SHP77 (cell line): Measurements from ENCODE around the gene S100Z.
"Not testable (repeated sequence)": the region's sequence is repeated elsewhere in the genome, so short reads cannot be mapped to it uniquely, and the experiment has no call there.

Source experiments
- DNase-seq, 2 experiments: peaks; one replicate each; lab custom pipeline; 2025; lab: John Stamatoyannopoulos, UW

The S100Z gene

DNA sequence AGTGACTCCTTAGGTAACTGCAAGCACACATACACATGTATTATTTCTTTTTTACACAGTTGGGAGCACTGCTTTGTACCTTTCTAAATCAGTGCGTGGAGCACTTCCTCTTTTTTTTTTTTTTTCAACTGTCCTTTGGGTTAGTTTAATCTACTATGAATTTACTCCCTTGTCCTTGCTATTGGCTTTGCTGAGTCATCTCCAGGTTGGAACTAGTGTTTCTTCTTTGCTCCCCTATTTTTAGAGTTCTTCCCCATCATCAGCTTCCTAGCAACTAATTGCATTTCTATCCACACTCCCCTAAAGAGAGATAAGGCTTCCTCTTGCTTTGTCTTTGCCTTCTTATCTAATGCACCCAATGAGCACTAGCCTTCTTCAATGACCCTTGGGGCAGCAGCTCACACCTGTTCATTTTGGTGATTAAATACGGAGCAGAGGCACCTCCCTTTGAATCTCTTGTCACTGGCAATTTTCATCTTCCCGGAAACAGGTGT is 24.3 kb downstream of the S100Z start:
- DNase-seq: no peak

DNA sequence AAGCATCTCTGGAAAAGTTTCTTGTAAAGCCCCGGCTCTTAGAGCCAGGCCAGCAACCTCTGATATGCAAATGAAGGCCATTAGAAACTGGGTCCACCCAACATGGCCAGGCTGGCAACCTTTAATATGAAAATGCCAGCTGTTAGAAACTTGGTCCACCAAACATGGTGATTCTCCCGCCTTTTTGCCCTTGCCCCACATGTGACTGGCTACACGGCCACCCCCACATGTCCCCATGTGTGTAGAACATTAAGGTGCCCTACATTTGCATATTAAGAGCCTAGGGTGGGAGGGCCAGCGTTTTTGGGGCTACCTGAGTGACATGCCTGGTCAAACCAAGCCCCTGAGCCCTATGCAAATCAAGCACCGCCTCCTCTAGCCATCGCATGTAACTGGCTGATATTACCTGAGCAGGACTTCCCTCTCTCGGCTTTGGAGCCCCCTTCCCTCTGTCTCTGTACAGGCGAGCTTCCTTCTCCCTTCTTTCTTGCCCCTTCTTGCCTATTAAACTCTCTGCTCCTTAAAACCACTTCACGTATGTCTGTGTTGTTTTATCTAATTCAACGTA is 39.0 kb downstream of the S100Z start:
- DNase-seq: no peak

DNA sequence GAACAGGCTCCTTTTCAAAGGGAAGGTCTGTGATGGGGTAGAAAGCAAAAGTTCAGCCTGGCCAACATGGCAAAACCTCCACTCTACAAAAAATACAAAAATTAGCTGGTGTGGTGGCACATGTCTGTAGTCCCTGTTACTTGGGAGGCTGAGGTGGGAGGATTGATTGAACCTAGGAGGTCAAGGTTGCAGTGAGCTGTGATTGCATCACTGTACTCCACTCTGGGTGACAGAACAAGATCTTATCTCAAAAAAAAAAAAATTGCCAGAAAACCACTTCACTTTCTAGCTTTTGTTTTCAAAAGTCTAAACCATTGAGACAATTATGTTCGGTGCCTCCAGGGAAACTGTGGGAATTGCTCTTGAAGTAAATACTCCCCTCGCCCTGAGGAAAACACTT is 43.5 kb downstream of the S100Z start:
- DNase-seq: no peak

DNA sequence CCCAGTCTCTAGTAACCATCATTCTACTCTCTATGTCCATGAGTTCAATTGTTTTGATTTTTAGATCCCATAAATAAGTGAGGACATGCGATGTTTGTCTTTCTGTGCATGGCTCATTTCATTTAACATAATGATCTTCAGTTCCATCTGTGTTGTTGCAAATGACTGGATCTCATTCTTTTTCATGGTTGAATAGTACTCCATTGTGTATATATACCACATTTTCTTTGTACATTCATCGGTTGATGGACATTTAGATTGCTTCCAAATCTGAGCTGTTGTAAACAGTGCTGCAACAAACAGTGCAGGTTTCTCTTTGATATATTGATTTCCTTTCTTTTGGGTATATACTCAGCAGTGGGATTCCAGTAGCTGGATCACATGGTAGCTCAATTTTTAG is 46.4 kb downstream of the S100Z start:
- no peak for DNase-seq

DNA sequence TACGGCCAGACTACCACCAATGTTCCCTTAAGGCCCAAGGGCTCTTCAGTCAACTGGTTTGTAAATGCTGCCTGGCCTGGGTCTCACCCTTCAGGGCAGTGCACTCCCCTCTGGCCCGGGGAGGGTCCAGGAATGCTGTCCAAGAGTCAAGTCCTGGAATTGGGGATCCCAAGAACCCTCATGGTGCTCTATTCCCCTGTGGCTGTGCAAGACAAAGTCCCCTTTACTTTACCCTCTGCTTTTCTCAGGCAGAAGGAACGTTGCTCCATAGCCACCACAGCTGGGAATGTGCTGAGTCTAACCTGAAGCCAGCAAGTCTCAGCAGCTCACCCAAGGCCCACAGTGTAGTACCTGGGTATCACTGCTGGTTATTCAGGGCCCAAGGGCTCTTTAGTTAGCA is 51.7 kb downstream of the S100Z start:
- no peak for DNase-seq

DNA sequence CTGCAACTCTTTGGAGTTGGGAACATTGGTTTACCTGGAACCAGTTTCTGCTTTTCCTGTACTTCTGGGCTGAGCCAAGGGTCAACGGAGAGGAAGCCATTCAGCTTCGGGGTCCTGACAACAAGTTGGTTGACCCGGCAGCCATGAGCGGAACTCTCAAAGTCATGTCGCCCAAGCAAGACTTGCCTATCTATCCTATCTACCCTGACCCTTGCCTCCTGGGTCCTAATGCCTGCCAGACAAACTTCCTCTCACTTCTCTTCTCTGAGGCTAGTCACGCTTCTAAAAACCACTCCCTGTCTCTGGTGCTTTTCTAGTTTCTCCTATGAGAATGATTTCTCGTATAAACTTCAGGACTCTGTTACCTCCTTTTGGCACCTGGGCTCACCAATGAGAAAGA is 58.4 kb downstream of the S100Z start:
- no peak for DNase-seq

DNA sequence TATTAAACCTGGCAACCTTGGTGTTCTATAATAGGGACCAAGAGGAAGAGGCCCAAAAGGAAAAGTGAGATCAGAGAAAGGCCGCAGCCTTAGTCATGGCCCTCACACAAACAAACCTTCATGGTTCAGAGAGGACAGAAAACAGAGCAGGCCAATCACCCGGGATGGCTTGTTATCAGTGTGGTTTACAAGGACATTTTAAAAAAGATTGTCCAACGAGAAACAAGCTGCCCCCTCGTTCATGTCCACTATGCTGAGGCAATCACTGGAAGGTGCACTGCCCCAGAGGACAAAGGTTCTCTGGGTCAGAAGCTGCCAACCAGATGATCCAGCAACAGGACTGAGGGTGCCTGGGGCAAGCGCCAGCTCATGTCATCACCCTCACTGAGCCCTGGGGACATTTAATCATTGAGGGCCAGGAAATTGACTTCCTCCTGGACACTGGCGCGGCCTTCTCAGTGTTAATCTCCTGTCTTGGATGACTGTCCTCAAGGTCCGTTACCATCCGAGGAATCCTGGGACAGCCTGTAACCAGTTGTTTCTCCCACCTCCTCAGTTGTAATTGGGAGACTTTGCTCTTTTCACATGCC is 60.6 kb downstream of the S100Z start:
- DNase-seq: not testable (repeated sequence)

DNA sequence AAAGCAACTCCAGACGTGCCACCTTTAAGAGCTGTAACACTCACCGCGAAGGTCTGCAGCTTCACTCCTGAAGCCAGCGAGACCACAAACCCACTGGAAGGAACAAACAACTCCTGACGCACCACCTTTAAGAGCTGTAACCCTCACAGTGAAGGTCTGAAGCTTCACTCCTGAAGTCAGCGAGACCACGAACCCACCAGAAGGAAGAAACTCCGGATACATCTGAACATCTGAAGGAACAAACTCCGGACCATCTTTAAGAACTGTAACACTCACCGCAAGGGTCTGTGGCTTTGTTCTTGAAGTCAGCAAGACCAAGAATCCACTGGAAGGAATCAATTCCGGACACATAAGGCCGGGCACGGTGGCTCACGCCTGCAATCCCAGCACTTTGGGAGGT is 64.9 kb downstream of the S100Z start:
- not testable (repeated sequence) for DNase-seq

DNA sequence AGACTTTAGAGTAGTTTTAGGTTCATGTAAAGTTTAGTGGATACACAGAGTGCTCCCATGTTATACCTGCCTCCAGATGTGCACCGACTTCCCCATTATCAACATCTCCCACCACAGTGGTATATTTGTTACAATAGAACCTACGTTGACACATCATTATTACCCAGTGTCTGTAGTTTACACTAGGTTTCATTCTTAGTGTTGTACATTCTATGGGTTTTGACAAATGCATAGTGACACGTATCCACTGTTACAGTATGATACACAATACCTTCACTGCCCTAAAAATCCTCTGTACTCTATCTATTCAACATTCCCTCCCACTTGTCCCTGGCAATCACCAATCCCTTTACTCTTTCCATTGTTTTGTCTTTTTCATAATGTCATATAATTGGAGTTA is 68.7 kb downstream of the S100Z start:
- no peak for DNase-seq

DNA sequence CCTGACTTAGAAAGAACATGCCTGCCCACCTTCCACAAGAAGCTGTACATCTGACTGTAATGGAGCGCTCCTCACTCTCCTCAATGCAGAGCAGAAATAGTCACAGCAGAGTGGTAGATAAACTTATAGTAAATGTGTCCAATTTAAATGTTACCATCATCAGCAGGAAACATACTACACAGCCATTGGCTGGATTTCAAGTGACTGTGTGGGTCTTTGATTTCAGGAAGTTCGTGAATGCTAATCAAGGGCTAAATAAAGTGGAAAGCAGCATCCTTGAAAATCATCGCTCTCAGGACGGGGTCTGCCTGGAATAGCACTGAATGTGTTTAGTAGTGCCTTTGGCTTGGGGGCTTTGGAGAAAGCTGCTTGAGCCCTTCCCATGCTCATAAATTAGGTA is 70.7 kb downstream of the S100Z start:
- no peak for DNase-seq

DNA sequence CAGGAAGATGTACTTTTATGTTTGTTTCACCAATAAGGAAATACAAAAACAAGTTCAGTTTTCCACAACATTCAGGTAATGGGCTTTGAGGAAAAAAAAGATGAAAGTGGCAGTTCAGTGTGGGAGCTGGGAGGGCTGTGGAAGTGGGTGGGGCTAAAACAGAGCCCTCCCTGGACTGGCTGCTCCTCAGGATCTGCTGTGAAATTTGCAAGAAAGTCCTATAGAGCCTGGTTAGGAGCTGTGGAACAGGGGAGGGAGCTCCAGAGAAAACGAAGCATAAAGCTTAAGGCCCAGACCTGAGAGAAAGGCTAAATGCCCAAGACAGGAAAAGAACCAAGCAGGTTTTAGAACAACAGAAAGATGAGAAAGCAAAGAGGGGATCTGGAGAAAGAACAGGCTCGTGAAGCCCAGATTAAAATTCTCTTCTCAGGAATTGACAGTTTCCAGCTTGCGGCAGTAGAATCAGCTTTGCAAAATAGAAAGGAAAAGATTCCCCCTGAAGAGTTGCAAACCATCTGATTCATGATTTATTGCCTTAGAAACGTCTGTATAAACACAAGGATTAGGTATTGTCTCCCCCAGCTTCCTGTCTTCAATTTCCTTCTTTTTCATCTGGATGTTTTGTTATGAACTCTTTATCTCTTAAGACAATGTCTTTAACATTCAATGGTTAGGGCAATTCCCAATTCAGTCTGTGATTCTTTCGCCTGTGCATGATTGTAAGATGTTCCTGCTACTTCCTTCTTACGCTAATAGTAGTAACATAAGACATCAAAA is 76.7 kb downstream of the S100Z start:
- DNase-seq: no peak

DNA sequence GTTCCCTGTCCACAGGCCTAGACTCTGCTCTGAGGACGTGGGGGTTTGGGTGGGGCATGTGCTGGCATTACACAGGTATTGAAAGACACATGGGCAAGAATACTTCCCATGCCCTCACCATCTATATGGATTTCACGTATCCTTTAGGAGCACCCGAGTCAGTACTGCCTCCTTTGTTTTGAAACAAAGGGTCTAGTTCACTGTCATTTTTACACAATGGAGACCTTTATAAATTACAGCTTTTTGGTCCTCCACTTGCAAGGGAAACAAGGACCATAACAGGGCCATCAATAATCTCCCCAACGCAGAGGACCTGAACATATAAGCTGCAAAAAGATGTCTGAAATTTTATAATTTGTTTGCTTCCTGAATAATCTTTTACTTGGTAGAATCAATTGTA is 78.1 kb downstream of the S100Z start:
- no peak for DNase-seq

DNA sequence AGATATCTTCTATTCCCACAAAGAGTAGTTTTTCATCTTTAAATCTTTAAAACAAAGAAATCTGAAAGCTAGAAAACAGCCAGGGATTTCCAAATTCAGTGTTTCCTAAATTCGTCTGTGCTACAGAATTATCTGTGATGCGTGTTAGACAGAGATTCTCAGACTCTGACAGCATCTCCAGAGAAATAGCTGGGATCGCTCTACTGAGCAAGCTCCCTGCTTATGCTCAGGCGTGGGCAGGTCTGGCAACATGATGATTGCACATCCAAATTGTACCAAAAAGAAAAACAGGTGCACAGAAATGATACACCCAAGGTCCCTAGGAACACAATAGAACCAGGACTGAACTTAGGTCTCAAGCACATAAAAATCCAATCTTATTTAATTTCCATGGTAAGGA is 80.3 kb downstream of the S100Z start:
- DNase-seq: no peak

DNA sequence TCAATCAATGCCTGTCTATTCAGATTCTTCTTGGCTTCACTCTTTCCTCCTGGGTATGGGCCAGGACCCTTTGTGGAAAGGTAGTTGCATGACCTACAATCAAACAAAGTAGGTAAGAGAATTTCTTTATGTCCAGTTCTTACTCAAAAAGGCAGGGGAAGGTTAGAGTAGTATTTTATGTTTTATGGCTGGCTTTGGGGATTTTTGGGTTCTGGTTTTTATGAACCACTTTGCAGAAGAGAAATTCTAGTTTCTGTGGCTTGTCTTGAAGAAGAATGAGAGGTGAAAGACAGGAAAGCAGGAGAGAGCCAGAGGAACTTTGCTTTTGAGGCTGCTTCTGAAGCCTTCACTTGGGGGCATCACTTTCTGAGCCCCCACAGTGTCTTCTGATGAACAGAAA is 88.4 kb downstream of the S100Z start:
- no peak for DNase-seq

DNA sequence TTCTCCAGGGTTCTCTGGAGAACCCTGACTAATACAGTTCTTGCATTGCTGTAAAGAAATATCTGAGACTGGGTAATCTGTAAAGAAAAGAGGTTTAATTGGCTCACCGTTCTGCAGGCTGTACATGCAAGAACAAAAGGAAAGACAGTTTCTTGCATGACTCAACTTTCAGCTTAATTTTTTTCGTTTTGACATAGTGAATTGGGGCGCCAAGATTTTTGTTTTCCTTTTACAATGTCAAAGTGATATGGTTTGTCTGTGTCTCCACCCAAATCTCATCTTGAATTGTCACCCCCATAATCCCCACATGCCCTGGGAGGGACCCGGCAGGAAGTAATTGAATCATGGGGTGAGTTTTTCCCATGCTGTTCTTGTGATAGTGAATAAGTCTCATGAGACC is 91.2 kb downstream of the S100Z start:
- DNase-seq: no peak

DNA sequence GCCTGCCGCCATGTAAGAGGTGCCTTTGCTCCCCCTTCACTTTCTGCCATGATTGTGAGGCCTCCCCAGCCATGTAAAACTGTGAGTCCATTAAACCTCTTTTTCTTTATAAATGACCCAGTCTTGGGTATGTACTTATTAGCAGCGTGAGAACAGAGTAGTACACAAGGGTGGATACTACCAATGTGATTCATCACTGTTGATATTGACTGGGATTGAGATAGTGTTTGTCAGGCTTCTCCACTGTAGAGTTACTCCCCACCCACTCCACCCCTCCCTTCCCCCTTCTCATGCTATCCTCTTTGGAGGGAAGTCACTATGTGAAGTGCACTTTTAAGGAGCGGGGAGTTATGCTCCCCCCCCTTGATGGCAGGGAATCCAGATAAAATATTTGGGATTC is 91.6 kb downstream of the S100Z start:
- DNase-seq: no peak

DNA sequence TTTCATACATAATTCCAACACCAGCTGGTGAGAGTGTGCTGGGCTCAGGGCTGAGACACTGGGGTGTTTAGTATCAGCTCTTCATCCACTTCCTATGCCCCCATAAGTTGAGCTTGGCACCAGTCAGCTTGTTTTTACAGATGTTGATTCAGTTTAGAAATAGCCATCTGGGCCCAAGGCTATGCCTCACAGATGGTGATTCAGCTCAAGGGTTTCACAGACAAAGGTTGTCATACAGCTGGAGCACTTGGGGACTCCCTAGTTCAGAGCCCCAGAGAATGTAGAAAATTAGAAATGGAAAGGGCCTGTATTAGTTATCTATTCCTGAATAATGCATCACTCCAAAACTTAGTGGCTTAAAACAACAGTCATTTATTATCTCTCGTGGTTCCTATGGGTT is 92.8 kb downstream of the S100Z start:
- no peak for DNase-seq

DNA sequence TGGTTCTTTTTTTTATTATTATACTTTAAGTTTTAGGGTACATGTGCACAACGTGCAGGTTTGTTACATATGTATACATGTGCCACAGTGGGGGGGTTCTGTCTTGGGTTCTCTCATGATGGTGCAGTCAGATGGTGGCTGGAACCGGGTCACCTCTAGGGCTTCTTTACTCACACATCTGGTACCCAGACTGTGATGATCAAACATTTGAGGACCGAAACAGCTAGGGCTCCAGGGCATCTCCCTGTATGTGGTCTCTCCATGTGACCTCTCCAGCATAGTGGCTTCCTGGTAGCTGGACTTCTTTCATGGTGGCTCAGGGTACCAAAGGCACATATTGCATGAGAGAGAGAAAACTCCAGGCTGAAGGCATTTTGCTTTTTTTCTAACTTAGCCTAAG is 93.2 kb downstream of the S100Z start:
- DNase-seq: no peak

DNA sequence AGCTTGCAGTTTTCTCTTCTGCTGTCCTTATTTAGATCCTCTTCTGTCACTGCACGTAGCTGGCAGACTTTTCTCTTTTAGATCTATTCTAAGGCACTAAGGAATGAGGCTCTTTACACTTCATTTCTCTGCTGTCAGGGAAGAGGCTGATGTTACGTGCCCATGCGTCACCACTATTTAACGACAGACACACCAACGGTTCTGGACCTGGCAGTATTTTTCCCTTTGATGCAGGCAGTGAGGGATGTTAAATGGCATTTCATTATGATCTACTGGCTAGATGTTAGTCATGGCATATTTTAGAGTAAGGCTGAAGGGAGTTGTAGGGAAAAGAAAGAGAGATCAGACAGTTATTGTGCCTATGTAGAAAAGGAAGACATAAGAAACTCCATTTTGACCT is 94.8 kb downstream of the S100Z start:
- no peak for DNase-seq

DNA sequence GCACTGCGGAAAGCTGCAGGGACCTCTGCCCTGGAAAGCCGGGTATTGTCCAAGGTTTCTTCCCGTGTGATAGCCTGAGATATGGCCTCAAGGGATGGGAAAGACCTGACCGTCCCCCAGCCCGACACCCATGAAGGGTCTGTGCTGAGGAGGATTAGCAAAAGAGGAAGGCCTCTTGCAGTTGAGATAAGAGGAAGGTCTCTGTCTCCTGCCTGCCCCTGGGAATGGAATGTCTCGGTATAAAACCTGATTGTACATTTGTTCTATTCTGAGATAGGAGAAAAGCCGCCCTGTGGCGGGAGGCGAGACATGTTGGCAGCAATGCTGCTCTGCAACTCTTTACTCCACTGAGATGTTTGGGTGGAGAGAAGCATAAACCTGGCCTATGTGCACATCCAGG is 95.4 kb downstream of the S100Z start:
- DNase-seq: not testable (repeated sequence)

DNA sequence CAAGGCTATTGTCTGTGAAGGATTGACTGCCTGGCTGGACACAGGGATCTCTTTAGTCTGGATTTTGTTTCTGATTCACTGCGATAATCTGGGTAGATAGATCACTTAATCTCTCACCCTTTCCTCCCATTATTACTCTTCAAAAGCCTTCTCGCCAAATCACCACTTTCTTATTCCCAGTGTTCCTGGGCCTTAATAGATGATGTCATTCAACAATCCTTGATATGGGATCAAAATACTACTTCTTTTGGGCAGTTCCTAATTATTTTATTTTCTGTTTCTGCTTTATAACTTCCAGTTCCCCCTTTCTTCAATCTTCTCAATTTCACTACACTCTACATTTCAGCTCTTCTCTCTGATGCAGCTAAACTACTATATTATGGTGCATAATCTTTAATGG is 96.3 kb downstream of the S100Z start:
- no peak for DNase-seq

DNA sequence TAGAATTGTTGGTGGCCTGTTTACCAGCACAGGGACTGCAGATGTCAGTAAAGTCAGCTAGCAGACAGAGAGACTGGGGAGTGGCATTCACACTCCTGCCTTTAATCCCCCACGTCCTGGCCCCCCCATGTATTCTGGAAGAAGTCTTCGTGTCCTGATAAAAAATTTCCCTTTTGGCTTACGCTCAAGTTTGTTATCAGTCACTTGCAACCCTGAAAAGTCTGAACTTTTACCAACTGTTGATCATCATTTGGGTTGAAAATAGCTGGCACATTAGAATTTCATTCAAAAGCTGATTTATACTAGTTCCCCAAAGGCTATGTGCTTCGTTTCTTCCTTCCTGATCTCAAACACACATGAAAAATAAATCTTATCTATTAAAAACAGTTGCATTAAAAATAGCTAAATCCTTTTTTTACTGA is 97.3 kb downstream of the S100Z start:
- no peak for DNase-seq

DNA sequence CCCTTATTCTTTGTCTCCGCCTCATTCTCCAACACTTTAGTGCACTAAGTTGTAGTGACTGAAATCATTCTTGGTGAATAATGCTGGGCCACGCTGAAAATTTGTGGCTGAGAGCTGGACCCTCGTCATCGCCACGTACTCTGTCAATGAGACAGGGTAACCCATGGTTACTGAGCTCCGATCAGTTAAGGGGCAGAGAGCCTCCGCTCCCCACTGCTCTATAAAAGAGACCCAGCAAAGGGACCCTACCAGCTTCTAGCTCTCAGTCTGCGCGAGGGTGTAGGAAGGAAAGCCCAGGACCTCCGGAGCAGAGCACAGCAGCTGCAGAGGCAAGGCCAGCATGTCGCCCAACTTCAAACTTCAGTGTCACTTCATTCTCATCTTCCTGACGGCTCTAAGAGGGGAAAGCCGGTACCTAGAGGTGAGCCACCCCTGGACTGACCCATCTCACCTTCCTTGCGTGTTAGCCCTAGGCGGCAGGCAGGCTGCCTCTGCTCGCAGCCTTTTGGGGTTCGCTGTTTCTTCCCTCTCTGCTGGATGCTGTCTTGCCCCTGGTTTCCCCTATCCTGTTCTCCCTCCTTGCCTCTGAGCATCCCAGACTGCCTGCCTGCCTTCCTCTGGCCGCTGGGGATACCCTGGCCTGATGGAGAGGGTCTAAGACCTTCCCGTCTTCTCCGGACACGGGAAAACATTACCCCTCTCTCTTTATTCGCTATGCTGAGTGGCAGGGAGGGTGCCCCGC is 103.2 kb downstream of the S100Z start, which contains the start of gene CRHBP:
CRHBP (plus strand) TSS at position 251 of the 742 bp plus-strand sequence; CDS start at position 341, 90 bp downstream.
- no peak for DNase-seq
